Activated CD4-positive, alpha-beta T cell treated with anti-CD3 and anti-CD28 coated beads, Interleukin-2, amount 10 ng/mL, durations not matched to agents 24 days and 14 days (primary cell): ENCODE measurements around the gene APOB. TPM values are rescaled to one million over a fixed set of nuclear protein-coding genes. Genes with fewer than 3 reads are reported as not detected.

ENCODE experiments used
- DNase-seq: peaks from one replicate; pipeline ENCODE4 v3.0.0; 2022
- H3K27ac Mint-ChIP-seq: one replicate; pipeline ENCODE4 v1.8.0; 2022; ENCODE audit warnings: mild to moderate bottlenecking, mixed read lengths
- H3K27me3 Mint-ChIP-seq: one replicate; pipeline ENCODE4 v1.8.0; 2022; ENCODE audit warnings: mixed read lengths
- H3K36me3 Mint-ChIP-seq: one replicate; pipeline ENCODE4 v1.8.0; 2022; ENCODE audit warnings: low read depth, mild to moderate bottlenecking, mixed read lengths
- H3K4me1 Mint-ChIP-seq: one replicate; pipeline ENCODE4 v1.8.0; 2021; ENCODE audit warnings: mixed read lengths
- H3K4me3 Mint-ChIP-seq: one replicate; pipeline ENCODE4 v1.8.0; 2022; ENCODE audit warnings: mild to moderate bottlenecking, moderate library complexity, mixed read lengths
- H3K9me3 Mint-ChIP-seq: one replicate; pipeline ENCODE4 v1.8.0; 2021; ENCODE audit warnings: mixed read lengths
- intact Hi-C: fragments of 100-400 bp; cut with micrococcal nuclease; formaldehyde crosslinking; loops from one replicate; pipeline ENCODE4 v1.15.1; 2023
- total RNA-seq: library from RNA; stranded (reverse); gene quantifications from 2 replicates; pipeline ENCODE4 v1.2.3, GENCODE V29; 2022

Gene APOB
- total RNA-seq, 1 donor from 2014 or later: not detected

DNA sequence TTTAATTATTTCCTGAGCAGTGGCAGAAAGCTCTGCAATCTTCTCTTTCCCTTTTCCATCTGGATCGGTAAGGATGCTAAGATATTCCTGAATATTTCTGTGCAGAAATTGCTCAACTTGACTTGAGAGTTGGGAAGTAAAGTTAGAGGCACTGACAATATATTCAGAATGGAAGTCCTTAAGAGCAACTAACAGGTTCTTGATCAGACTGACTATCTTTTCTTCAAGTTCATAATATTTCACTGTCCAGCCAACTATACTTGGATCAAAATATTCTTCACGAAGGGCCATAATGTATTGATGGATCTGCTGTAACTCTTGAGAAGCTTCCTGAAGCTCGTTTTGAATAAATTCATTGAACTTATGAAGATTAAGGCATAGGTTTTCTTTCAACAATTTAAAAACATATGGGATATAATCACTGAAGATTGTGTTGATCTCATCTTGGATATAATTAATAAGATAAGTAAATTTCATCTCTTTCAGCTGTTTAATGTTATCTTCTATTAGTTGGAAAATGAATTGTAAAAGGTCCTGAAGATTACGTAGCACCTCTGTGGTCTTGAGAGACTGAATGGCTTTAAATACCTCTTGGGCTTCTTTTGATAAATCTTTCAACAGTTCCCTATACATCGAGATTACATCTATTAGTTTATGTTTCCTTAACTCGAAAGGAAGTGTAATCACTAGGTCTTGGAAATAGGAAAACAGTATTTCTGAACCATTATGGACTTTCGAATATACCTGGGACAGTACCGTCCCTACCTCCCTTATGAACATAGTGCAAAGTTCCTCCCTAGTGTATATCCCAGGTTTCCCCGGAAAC lies 41.7 kb downstream of the APOB start:
- H3K9me3 Mint-ChIP-seq: no peaks in the 10 kb centered on the region
- H3K4me3 Mint-ChIP-seq: no peak overlapping the region
- intact Hi-C loops: no loop called here
- H3K4me1 Mint-ChIP-seq: no peaks in the 10 kb centered on the region
- no peaks in the 10 kb centered on the region for H3K36me3 Mint-ChIP-seq
- no peak for DNase-seq
- H3K27me3 Mint-ChIP-seq: peaks cover 2% of the 10 kb centered on the region
- no peak overlapping the region for H3K27ac Mint-ChIP-seq

- no peak overlapping the region for H3K27ac Mint-ChIP-seq
- no peak for DNase-seq
- no peaks in the 10 kb centered on the region for H3K4me1 Mint-ChIP-seq
- H3K27me3 Mint-ChIP-seq: no peaks in the 10 kb centered on the region
- no peaks in the 10 kb centered on the region for H3K9me3 Mint-ChIP-seq
- intact Hi-C loops: no loop called here
- no peaks in the 10 kb centered on the region for H3K36me3 Mint-ChIP-seq
- no peak overlapping the region for H3K4me3 Mint-ChIP-seq
Observed at GRCh38 chr2:21001225-21001946, 42.5 kb downstream of the APOB start.

GRCh38 chr2:20999906-21000645 lies 43.8 kb downstream of the APOB start:
- intact Hi-C loops: no loop called here
- Mint-ChIP-seq H3K36me3 (no peaks in the 10 kb centered on the region), H3K4me3 (no peak overlapping the region), H3K27me3 (no peaks in the 10 kb centered on the region), H3K4me1 (no peaks in the 10 kb centered on the region), H3K27ac (no peak overlapping the region), H3K9me3 (no peaks in the 10 kb centered on the region)
- DNase-seq: no peak

GRCh38 chr2:20998972-20999905 lies 44.6 kb downstream of the APOB start:
- no peaks in the 10 kb centered on the region for H3K27me3 Mint-ChIP-seq
- H3K9me3 Mint-ChIP-seq: no peaks in the 10 kb centered on the region
- H3K27ac Mint-ChIP-seq: no peak overlapping the region
- intact Hi-C loops: no loop called here
- DNase-seq: no peak
- no peaks in the 10 kb centered on the region for H3K36me3 Mint-ChIP-seq
- H3K4me1 Mint-ChIP-seq: no peaks in the 10 kb centered on the region
- no peak overlapping the region for H3K4me3 Mint-ChIP-seq

DNA sequence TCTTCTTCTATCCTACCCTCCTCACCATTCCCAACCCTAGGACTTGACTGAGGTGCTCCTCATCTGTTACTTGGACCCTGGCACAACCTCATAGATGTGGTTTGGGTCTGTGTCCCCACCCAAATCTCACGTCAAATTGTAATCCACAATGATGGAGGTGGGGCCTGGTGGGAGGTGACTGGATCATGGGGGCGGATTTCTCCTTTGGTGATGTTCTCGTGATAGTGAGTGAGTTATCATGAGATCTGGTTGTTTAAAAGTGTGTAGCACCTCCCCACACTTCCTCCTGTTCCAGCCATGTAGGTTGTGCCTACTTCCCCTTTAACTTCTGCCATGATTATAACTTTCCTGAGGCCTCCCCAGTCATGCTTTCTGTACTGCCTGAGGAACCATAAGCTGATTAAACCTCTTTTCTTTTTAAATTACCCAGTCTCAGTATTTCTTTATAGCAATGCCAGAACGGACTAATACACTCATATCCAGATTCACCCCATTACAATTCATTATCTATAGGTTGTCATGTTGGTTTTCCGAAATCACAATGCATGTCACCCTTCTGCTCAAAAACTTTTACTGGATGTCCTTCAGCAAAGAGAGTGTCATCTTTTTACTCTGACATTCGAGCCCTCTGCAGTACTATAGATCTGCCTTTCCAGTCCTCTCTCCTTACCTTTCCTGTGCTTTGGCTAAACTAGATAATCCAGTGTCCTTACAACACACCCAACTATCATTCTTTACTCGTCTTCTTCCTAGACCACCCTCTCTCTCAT lies 45.7 kb downstream of the APOB start:
- DNase-seq: no peak
- intact Hi-C loops: no loop called here
- Mint-ChIP-seq H3K27me3 (no peaks in the 10 kb centered on the region), H3K9me3 (no peaks in the 10 kb centered on the region), H3K27ac (no peak overlapping the region), H3K4me1 (no peaks in the 10 kb centered on the region), H3K4me3 (no peak overlapping the region), H3K36me3 (no peaks in the 10 kb centered on the region)

GRCh38 chr2:20994130-20994529 lies 49.7 kb downstream of the APOB start:
- Mint-ChIP-seq H3K4me3 (no peak overlapping the region), H3K9me3 (no peaks in the 10 kb centered on the region), H3K27me3 (no peaks in the 10 kb centered on the region), H3K4me1 (no peaks in the 10 kb centered on the region), H3K36me3 (no peaks in the 10 kb centered on the region), H3K27ac (no peak overlapping the region)
- intact Hi-C loops: no loop called here
- no peak for DNase-seq

DNA sequence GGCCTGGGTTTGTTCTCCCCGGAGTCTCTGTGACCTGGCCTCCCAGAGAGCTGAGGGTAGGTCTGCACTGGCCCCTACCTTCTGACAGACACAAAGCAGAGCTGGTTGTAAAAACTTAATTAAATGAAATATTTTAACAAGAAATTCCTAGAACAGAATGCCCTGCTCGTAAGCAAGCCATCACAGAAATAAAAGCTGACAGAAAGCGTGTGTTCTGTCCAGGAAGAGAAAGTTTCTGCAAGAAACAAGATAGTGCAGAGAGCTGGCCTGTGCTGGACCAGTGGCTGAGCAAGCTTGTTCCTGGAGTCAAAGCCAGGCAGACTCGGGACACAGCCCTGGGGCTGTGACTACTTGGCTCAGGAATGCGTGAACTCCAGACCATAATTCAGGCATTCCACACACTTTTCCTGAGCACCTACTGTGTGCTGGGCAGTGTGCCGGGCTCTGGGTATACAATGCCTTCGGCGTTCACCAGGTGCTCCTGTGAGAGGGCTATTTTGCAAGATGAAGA lies 51.6 kb downstream of the APOB start:
- H3K9me3 Mint-ChIP-seq: no peaks in the 10 kb centered on the region
- no peak for DNase-seq
- H3K27ac Mint-ChIP-seq: no peak overlapping the region
- no peaks in the 10 kb centered on the region for H3K4me1 Mint-ChIP-seq
- H3K4me3 Mint-ChIP-seq: no peak overlapping the region
- H3K36me3 Mint-ChIP-seq: no peaks in the 10 kb centered on the region
- intact Hi-C loops: no loop called here
- H3K27me3 Mint-ChIP-seq: no peaks in the 10 kb centered on the region

DNA sequence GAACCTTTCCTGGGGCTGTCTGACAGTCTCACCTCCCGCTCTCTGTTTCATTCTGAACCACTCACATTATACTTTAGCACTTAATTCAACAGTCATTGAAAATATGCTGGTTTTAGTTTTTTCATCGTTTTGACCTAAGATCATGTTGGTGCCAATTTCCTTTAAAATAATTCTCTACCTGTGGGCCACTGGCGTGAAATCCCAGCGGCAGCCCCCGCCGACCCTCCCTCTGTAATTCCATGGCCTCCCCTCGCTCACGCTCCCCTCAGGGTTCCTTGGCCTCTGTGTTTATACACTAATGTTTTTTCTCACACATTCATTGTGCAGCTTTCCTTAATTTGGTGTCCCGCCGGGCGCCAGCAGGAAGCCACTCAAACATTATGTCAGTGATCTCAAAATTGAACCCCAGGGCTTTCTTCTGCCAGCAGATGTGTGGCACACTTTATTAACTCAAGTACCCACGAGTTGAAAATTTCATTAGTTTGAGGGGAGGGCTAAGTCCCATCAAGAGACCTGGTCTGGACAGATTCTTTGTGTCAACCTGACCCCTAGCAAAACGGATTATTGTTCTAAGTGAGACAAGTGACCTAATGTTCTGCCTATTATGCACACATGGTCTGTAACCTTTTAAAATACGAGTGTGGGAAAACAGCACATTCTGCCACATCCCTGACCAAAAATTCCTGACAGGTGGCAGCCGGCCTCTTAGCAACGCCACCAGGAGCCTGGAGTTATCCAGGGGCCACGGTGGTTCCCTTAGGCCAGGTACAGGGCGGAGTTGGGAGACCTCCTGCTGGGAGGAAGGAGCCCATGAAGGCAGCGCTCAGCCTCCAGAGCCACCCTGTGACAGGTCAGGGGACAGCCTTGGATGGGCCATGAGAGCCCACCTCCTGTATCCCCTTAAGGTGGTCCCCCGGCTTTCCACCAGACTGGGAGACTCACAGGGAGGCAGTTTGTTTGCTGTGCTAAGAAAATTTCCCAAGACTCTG lies 53.1 kb downstream of the APOB start:
- Mint-ChIP-seq H3K4me3 (no peak overlapping the region), H3K36me3 (no peaks in the 10 kb centered on the region), H3K4me1 (no peaks in the 10 kb centered on the region), H3K27me3 (no peaks in the 10 kb centered on the region), H3K9me3 (no peaks in the 10 kb centered on the region), H3K27ac (no peak overlapping the region)
- no peak for DNase-seq
- intact Hi-C loops: no loop called here

DNA sequence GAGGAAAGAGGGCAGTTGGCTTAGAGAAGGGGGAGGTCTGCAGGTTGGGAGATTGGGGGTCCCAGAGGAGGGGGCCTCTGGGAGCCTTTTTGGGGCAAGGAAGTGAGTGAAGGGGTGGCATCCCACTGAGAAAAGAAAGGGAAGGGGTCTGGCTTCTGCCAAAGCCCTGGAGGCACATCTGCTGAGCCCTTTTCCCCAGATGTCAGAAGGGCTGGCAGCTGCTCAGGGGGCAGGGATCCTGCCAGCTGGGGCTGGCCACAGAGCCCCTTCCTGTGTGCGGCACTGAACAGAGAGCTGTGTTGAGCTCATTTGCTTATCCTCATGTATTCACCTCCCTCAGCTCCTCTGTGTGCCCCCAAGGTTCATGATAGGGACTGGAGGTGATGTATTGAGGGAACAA lies 54.5 kb downstream of the APOB start:
- H3K27me3 Mint-ChIP-seq: no peaks in the 10 kb centered on the region
- no peak overlapping the region for H3K4me3 Mint-ChIP-seq
- intact Hi-C loops: no loop called here
- H3K4me1 Mint-ChIP-seq: no peaks in the 10 kb centered on the region
- no peaks in the 10 kb centered on the region for H3K36me3 Mint-ChIP-seq
- DNase-seq: no peak
- H3K27ac Mint-ChIP-seq: no peak overlapping the region
- no peaks in the 10 kb centered on the region for H3K9me3 Mint-ChIP-seq

DNA sequence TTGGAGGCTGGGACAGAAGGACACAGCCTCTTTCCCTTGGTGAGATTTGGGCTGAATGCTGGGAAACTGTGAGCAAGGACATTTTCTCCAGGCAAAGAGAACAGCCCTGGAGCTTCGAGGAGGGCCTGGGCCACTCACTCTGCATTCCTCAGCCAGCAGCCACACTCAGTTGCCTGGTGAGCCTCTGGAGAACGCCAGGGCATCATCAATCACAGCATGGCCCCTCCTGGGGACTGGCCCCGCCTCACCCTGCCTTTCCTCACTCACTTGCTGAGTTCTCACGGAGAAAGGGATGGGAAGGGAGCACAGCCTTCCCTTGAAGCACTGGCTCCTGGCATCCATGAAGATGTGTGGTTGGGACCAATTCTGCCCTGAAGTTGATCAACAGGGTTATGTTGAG lies 55.0 kb downstream of the APOB start:
- Mint-ChIP-seq H3K4me1 (no peaks in the 10 kb centered on the region), H3K36me3 (no peaks in the 10 kb centered on the region), H3K27ac (no peak overlapping the region), H3K9me3 (no peaks in the 10 kb centered on the region), H3K4me3 (no peak overlapping the region), H3K27me3 (no peaks in the 10 kb centered on the region)
- no peak for DNase-seq
- intact Hi-C loops: no loop called here

- Mint-ChIP-seq H3K27ac (no peak overlapping the region), H3K27me3 (no peaks in the 10 kb centered on the region), H3K4me3 (no peak overlapping the region), H3K36me3 (no peaks in the 10 kb centered on the region), H3K9me3 (no peaks in the 10 kb centered on the region), H3K4me1 (no peaks in the 10 kb centered on the region)
- no peak for DNase-seq
- intact Hi-C loops: no loop called here
Observed at GRCh38 chr2:20986024-20986939, 57.6 kb downstream of the APOB start.
